Activated T-cell treated with anti-CD3 and anti-CD28 coated beads, Interleukin-2, amount 50 U/mL, for 72 hours (primary cell): ENCODE results near the gene PAM. TPM values are rescaled to one million over a fixed set of nuclear protein-coding genes. Genes with fewer than 3 reads are reported as not detected.

Experiments used
- ATAC-seq, 2 donors: fragments of 150-1000 bp; cut with Tn5 transposase; replicated peaks in 1 of 2; 2 replicates each; pipeline ENCODE4 v1.10.0; 2021; ENCODE audit warnings: moderate library complexity in 2 of 2, mild to moderate bottlenecking in 1 of 2
- DNase-seq, 2 donors: peaks; one replicate each; pipeline ENCODE4 v3.0.0; 2021 to 2022; ENCODE audit warnings: mixed read lengths in 1 of 2
- H3K27ac Mint-ChIP-seq: one replicate; pipeline ENCODE4 v1.8.0; 2022; ENCODE audit warnings: mild to moderate bottlenecking, moderate library complexity, mixed read lengths
- H3K27me3 Mint-ChIP-seq: one replicate; pipeline ENCODE4 v1.8.0; 2022; ENCODE audit warnings: low read depth, mixed read lengths
- H3K36me3 Mint-ChIP-seq, 2 donors: one replicate each; pipeline ENCODE4 v1.8.0; 2022; ENCODE audit warnings: mixed read lengths in 2 of 2, mild to moderate bottlenecking in 1 of 2; ENCODE audit not compliant: insufficient read depth in 2 of 2
- H3K4me1 Mint-ChIP-seq: one replicate; pipeline ENCODE4 v1.8.0; 2022; ENCODE audit warnings: low read depth, mixed read lengths
- H3K4me3 Mint-ChIP-seq, 2 donors: one replicate each; pipeline ENCODE4 v1.8.0; 2022; ENCODE audit warnings: mild to moderate bottlenecking in 2 of 2, mixed read lengths in 2 of 2, moderate library complexity in 2 of 2
- H3K9me3 Mint-ChIP-seq, 2 donors: one replicate each; pipeline ENCODE4 v1.8.0; 2022; ENCODE audit warnings: mixed read lengths in 2 of 2
- total RNA-seq, 2 donors: library from RNA; stranded (reverse); gene quantifications; one replicate each; pipeline ENCODE4 v1.2.3, GENCODE V29; 2022

The PAM gene
- total RNA-seq: 10 to 100 TPM; 41.7 to 56.6 TPM

GRCh38 chr5:102754767-102755431, at the start of gene PAM:
Gene PAM, plus strand, starts transcription at chr5:102755305. Its CDS starts 110,891 bp downstream, at chr5:102866196.
- Mint-ChIP-seq H3K4me3 (peak within 1 kb of the TSS; percentile 97 to 98), H3K27ac (peak within 1 kb of the TSS; percentile 99), H3K36me3 (peaks cover 5 to 8% of the 10 kb centered on the region in 2 donors), H3K27me3 (peaks cover 18% of the 10 kb centered on the region), H3K9me3 (no peaks in the 10 kb centered on the region), H3K4me1 (peaks cover 54% of the 10 kb centered on the region)
- peak; percentile 86 to 89 for ATAC-seq
- peak; percentile 85 to 88 for DNase-seq

GRCh38 chr5:102711525-102712385, 43.4 kb upstream of the PAM start:
- DNase-seq (no peak), ATAC-seq (no peak)
- H3K4me3 Mint-ChIP-seq: no peak overlapping the region
- peaks cover 4 to 6% of the 10 kb centered on the region in 2 donors for H3K36me3 Mint-ChIP-seq
- peaks cover 12% of the 10 kb centered on the region for H3K4me1 Mint-ChIP-seq
- peaks cover 8 to 10% of the 10 kb centered on the region in 2 donors for H3K9me3 Mint-ChIP-seq
- no peak overlapping the region for H3K27ac Mint-ChIP-seq
- H3K27me3 Mint-ChIP-seq: peaks cover 24% of the 10 kb centered on the region

- Mint-ChIP-seq H3K27ac (no peak overlapping the region), H3K36me3 (peaks cover 4 to 6% of the 10 kb centered on the region in 2 donors), H3K4me3 (no peak overlapping the region), H3K27me3 (peaks cover 37% of the 10 kb centered on the region), H3K4me1 (peaks cover 12% of the 10 kb centered on the region), H3K9me3 (peaks cover 8 to 10% of the 10 kb centered on the region in 2 donors)
- no peak for ATAC-seq
- DNase-seq: no peak
These were observed 41.8 kb upstream of the PAM start for GRCh38 chr5:102713278-102713677.

- Mint-ChIP-seq H3K27me3 (peaks cover 37% of the 10 kb centered on the region), H3K27ac (no peak overlapping the region), H3K9me3 (peaks cover 8 to 9% of the 10 kb centered on the region in 2 donors), H3K4me3 (no peak overlapping the region), H3K36me3 (peaks cover 3 to 6% of the 10 kb centered on the region in 2 donors), H3K4me1 (peaks cover 12% of the 10 kb centered on the region)
- DNase-seq: no peak
- ATAC-seq: no peak
These were observed 41.3 kb upstream of the PAM start for GRCh38 chr5:102713682-102714231.

- DNase-seq: no peak
- peak; percentile 51 to 72 for ATAC-seq
- no peak overlapping the region for H3K4me3 Mint-ChIP-seq
- no peak overlapping the region for H3K27ac Mint-ChIP-seq
- H3K9me3 Mint-ChIP-seq: peaks cover 2 to 3% of the 10 kb centered on the region in 2 donors
- peaks cover 12% of the 10 kb centered on the region for H3K4me1 Mint-ChIP-seq
- peaks cover 34% of the 10 kb centered on the region for H3K27me3 Mint-ChIP-seq
- no peaks in the 10 kb centered on the region for H3K36me3 Mint-ChIP-seq
These were observed 39.9 kb upstream of the PAM start for GRCh38 chr5:102715082-102715807.

- H3K4me3 Mint-ChIP-seq: no peak overlapping the region
- ATAC-seq: no peak
These were observed 39.1 kb upstream of the PAM start for GRCh38 chr5:102716017-102716416.

GRCh38 chr5:102718819-102719218, 36.3 kb upstream of the PAM start:
- ATAC-seq (no peak), DNase-seq (no peak)
- peaks cover 0 to 8% of the 10 kb centered on the region in 2 donors for H3K9me3 Mint-ChIP-seq
- H3K36me3 Mint-ChIP-seq: peaks cover 2 to 4% of the 10 kb centered on the region in 2 donors
- no peak overlapping the region for H3K27ac Mint-ChIP-seq
- H3K27me3 Mint-ChIP-seq: peaks cover 45% of the 10 kb centered on the region
- no peak overlapping the region for H3K4me3 Mint-ChIP-seq
- peaks cover 8% of the 10 kb centered on the region for H3K4me1 Mint-ChIP-seq

More at GRCh38 chr5:102716017-102716416, 39.1 kb upstream of the PAM start:
- no peak overlapping the region for H3K27ac Mint-ChIP-seq
- H3K36me3 Mint-ChIP-seq: no peaks in the 10 kb centered on the region
- peaks cover 0 to 1% of the 10 kb centered on the region in 2 donors for H3K9me3 Mint-ChIP-seq
- peaks cover 12% of the 10 kb centered on the region for H3K4me1 Mint-ChIP-seq
- peaks cover 27% of the 10 kb centered on the region for H3K27me3 Mint-ChIP-seq
- DNase-seq: no peak

GRCh38 chr5:102719886-102720285, 35.2 kb upstream of the PAM start:
- peaks cover 36% of the 10 kb centered on the region for H3K27me3 Mint-ChIP-seq
- peaks cover 5% of the 10 kb centered on the region for H3K4me1 Mint-ChIP-seq
- H3K9me3 Mint-ChIP-seq: peaks cover 0 to 8% of the 10 kb centered on the region in 2 donors
- no peak overlapping the region for H3K27ac Mint-ChIP-seq
- DNase-seq (no peak), ATAC-seq (no peak)
- H3K36me3 Mint-ChIP-seq: peaks cover 2 to 4% of the 10 kb centered on the region in 2 donors
- H3K4me3 Mint-ChIP-seq: no peak overlapping the region

- Mint-ChIP-seq H3K27ac (no peak overlapping the region), H3K4me3 (no peak overlapping the region), H3K27me3 (peaks cover 36% of the 10 kb centered on the region), H3K9me3 (peaks cover 0 to 8% of the 10 kb centered on the region in 2 donors), H3K4me1 (no peaks in the 10 kb centered on the region), H3K36me3 (peaks cover 2 to 4% of the 10 kb centered on the region in 2 donors)
- DNase-seq (no peak), ATAC-seq (no peak)
These were observed 34.1 kb upstream of the PAM start for GRCh38 chr5:102720969-102721368.

GRCh38 chr5:102722931-102723330, 32.2 kb upstream of the PAM start:
- no peak overlapping the region for H3K4me3 Mint-ChIP-seq
- peaks cover 2 to 4% of the 10 kb centered on the region in 2 donors for H3K36me3 Mint-ChIP-seq
- peaks cover 0 to 8% of the 10 kb centered on the region in 2 donors for H3K9me3 Mint-ChIP-seq
- ATAC-seq: no peak
- H3K27me3 Mint-ChIP-seq: peaks cover 33% of the 10 kb centered on the region
- H3K4me1 Mint-ChIP-seq: no peaks in the 10 kb centered on the region
- no peak overlapping the region for H3K27ac Mint-ChIP-seq
- DNase-seq: no peak

- no peaks in the 10 kb centered on the region for H3K36me3 Mint-ChIP-seq
- H3K27ac Mint-ChIP-seq: no peak overlapping the region
- H3K9me3 Mint-ChIP-seq: no peaks in the 10 kb centered on the region
- H3K27me3 Mint-ChIP-seq: peaks cover 9% of the 10 kb centered on the region
- H3K4me3 Mint-ChIP-seq: no peak overlapping the region
- DNase-seq: no peak
- ATAC-seq: no peak
- no peaks in the 10 kb centered on the region for H3K4me1 Mint-ChIP-seq
These were observed 23.4 kb upstream of the PAM start for GRCh38 chr5:102731693-102732092.

- Mint-ChIP-seq H3K4me3 (no peak overlapping the region), H3K27ac (no peak overlapping the region)
These were observed 21.6 kb upstream of the PAM start for GRCh38 chr5:102733534-102733933.

More at GRCh38 chr5:102733534-102733933, 21.6 kb upstream of the PAM start:
- ATAC-seq (no peak), DNase-seq (no peak)
- no peaks in the 10 kb centered on the region for H3K4me1 Mint-ChIP-seq
- no peaks in the 10 kb centered on the region for H3K9me3 Mint-ChIP-seq
- peaks cover 12% of the 10 kb centered on the region for H3K27me3 Mint-ChIP-seq
- H3K36me3 Mint-ChIP-seq: no peaks in the 10 kb centered on the region
